ENCODE measurements around the gene ETV4. TPM values are rescaled to one million over a fixed set of nuclear protein-coding genes. Genes with fewer than 3 reads are reported as not detected.

Gene ETV4
- total RNA-seq, 1 donor from 2014 or later: 2.2 TPM

GRCh38 chr17:43552229-43552837 is 6.2 kb upstream of the ETV4 start:
- intact Hi-C loops (cut with DNase I): no loop called here
- H3K36me3 ChIP-seq: no peaks in the 10 kb centered on the region
- no peaks in the 10 kb centered on the region for H3K27me3 ChIP-seq (ENCODE audit: low read depth)
- DNase-seq (no peak), ATAC-seq (peak in 1 of 2 donors; percentile 38)
- TF ChIP-seq, protein P1, sequence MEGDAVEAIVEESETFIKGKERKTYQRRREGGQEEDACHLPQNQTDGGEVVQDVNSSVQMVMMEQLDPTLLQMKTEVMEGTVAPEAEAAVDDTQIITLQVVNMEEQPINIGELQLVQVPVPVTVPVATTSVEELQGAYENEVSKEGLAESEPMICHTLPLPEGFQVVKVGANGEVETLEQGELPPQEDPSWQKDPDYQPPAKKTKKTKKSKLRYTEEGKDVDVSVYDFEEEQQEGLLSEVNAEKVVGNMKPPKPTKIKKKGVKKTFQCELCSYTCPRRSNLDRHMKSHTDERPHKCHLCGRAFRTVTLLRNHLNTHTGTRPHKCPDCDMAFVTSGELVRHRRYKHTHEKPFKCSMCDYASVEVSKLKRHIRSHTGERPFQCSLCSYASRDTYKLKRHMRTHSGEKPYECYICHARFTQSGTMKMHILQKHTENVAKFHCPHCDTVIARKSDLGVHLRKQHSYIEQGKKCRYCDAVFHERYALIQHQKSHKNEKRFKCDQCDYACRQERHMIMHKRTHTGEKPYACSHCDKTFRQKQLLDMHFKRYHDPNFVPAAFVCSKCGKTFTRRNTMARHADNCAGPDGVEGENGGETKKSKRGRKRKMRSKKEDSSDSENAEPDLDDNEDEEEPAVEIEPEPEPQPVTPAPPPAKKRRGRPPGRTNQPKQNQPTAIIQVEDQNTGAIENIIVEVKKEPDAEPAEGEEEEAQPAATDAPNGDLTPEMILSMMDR (IDR thresholded peaks at IDR 0.05): no peak
- no peak overlapping the region for H3K4me3 ChIP-seq
- H3K27ac ChIP-seq: no peak overlapping the region
- peaks cover 12% of the 10 kb centered on the region for H3K4me1 ChIP-seq
- H3K9me3 ChIP-seq: no peaks in the 10 kb centered on the region

DNA sequence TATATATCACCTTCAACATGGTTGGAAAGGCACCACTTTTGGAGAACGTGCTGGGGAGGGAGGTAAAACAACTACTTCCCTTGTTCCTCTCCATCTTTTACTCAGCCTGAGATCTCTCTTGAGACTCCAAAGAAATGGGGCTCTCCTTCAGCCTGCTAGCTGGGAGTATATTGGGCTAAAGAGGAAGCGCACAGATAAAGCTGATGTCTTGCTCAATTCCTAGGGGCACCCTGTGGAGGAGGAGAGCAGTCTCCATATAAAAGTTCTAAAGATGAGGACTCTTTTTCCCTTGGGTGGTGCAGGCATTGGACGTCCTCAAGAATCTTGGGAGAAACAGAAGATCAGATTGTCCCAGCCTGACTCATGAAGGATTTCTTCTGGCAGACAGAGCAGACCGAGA is 4.6 kb upstream of the ETV4 start:
- DNase-seq (no peak), ATAC-seq (no peak)
- intact Hi-C loops (cut with DNase I): no loop called here
- Histone ChIP-seq H3K4me3 (no peak overlapping the region), H3K27ac (no peak overlapping the region), H3K27me3 (ENCODE audit: low read depth) (no peaks in the 10 kb centered on the region), H3K9me3 (no peaks in the 10 kb centered on the region), H3K36me3 (no peaks in the 10 kb centered on the region), H3K4me1 (peaks cover 20% of the 10 kb centered on the region)
- TF ChIP-seq, protein P1 (IDR thresholded peaks at IDR 0.05): no peak

GRCh38 chr17:43549496-43549895 is 3.4 kb upstream of the ETV4 start:
- H3K4me1 ChIP-seq: peaks cover 24% of the 10 kb centered on the region
- H3K27ac ChIP-seq: no peak overlapping the region
- no peak for DNase-seq
- no peak for ATAC-seq
- H3K4me3 ChIP-seq: no peak overlapping the region
- TF ChIP-seq, protein P1 (IDR thresholded peaks at IDR 0.05): no peak
- no peaks in the 10 kb centered on the region for H3K36me3 ChIP-seq
- H3K9me3 ChIP-seq: no peaks in the 10 kb centered on the region
- intact Hi-C loops (cut with DNase I): no loop called here
- H3K27me3 ChIP-seq (ENCODE audit: low read depth): peaks cover 3% of the 10 kb centered on the region

DNA sequence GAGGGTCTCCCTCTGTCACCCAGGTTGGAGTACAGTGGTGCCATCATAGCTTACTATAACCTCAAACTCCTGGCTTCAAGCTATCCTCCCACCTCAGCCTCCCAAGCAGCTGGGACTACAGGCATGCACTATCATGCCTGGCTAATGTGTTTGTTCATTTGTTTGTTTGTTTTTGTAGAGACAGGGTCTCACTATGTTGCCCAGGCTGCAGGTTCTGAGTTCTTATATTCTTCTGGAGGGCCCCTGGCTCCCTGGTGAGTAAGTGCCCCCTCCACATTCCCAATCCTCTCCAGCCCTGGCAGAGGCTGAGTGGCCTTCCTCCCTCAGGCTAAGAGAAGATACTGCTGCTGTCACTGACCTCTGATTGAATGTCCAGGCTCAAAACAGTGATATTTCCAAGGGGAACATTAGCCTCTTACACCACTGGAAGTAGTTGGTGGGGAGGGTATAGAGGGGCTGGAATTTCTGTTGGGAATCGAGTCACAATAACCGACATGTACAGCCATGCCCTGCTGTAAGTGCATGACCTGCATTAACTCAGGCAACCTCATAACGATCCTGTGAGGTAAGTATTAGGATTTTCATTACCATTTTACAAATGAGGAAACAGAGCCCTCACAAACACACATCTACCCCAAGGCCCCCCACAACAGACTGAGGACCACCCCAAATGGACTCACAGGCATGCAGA is 2.7 kb upstream of the ETV4 start:
- Histone ChIP-seq H3K27ac (no peak overlapping the region), H3K9me3 (no peaks in the 10 kb centered on the region), H3K4me1 (peaks cover 24% of the 10 kb centered on the region), H3K4me3 (no peak overlapping the region), H3K36me3 (no peaks in the 10 kb centered on the region), H3K27me3 (ENCODE audit: low read depth) (peaks cover 8% of the 10 kb centered on the region)
- ATAC-seq: no peak
- TF ChIP-seq, protein P1 (IDR thresholded peaks at IDR 0.05): no peak
- intact Hi-C loops (cut with DNase I): no loop called here
- no peak for DNase-seq

DNA sequence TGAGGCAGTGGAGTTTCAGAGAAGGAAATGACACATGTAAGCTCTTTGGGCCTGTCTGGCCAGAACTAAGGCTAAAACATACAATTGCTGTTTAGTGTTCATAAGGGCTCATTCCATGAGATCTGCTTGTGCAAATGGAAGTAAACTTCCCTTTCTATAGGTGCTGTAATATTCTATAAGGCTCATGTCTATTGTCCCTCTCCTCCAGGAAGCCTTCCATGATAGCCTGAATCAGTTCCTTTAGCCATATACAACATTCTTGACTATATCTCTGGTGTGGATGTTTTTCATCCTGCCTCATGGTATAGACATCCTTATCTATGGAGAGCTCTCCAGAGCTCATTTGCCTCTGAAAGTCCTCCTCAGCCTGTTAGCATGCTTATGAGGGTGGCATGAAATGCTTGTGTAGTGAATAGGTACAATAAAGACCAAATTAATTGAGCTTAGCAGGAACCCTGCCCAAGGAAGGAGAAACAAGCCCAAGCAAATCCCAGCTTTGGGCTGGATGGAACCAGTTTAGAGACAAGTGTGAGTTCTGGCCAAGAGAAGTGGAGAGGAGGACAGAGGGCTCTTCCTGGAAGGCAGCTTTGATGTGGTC is 1.6 kb upstream of the ETV4 start:
- DNase-seq: no peak
- Histone ChIP-seq H3K4me3 (no peak overlapping the region), H3K9me3 (no peaks in the 10 kb centered on the region), H3K36me3 (no peaks in the 10 kb centered on the region), H3K27ac (no peak overlapping the region), H3K4me1 (peaks cover 24% of the 10 kb centered on the region), H3K27me3 (ENCODE audit: low read depth) (peaks cover 8% of the 10 kb centered on the region)
- ATAC-seq: no peak
- intact Hi-C loops (cut with DNase I): no loop called here
- TF ChIP-seq, protein P1 (IDR thresholded peaks at IDR 0.05): no peak

All from lower lobe of right lung (tissue), 2 donors.